OCI-LY1 (cell line): Measurements from ENCODE around the gene CLEC16A.

Experiments used
- EZH2 ChIP-seq: fragments of 200-600 bp; sonication (generic), shearing (Covaris generic); IDR thresholded peaks from 2 replicates; pipeline ENCODE4 v1.8.0; 2017; ENCODE audit warnings: borderline replicate concordance, mixed run types, mild to moderate bottlenecking, antibody characterized with exemption, low read length, moderate library complexity, mixed read lengths
- TF ChIP-seq, protein P1 (sequence below): fragments of 200-600 bp; sonication (generic), shearing (Covaris generic); IDR thresholded peaks from 2 replicates; pipeline ENCODE4 v1.5.1; 2017; ENCODE audit warnings: mild to moderate bottlenecking, antibody characterized with exemption, low read length, moderate library complexity, mixed read lengths

GRCh38 chr16:11100239-11100750 lies 155.9 kb downstream of the CLEC16A start:
- TF ChIP-seq, protein P1, sequence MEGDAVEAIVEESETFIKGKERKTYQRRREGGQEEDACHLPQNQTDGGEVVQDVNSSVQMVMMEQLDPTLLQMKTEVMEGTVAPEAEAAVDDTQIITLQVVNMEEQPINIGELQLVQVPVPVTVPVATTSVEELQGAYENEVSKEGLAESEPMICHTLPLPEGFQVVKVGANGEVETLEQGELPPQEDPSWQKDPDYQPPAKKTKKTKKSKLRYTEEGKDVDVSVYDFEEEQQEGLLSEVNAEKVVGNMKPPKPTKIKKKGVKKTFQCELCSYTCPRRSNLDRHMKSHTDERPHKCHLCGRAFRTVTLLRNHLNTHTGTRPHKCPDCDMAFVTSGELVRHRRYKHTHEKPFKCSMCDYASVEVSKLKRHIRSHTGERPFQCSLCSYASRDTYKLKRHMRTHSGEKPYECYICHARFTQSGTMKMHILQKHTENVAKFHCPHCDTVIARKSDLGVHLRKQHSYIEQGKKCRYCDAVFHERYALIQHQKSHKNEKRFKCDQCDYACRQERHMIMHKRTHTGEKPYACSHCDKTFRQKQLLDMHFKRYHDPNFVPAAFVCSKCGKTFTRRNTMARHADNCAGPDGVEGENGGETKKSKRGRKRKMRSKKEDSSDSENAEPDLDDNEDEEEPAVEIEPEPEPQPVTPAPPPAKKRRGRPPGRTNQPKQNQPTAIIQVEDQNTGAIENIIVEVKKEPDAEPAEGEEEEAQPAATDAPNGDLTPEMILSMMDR, result no peak
- TF ChIP-seq EZH2, result no peak
